ENCODE data around the gene TRABD.

The TRABD gene

GRCh38 chr22:50217543-50218152 lies 31.9 kb downstream of the TRABD start:
- no peak for DNase-seq (ENCODE audit: low read depth in 2 of 3, low spot score in 2 of 3)

- no peak for DNase-seq (ENCODE audit: low read depth in 2 of 3, low spot score in 2 of 3)
Observed at GRCh38 chr22:50218153-50218995, 32.7 kb downstream of the TRABD start.

- no peak for DNase-seq (ENCODE audit: low read depth in 2 of 3, low spot score in 2 of 3)
Observed at GRCh38 chr22:50218996-50219727, 33.4 kb downstream of the TRABD start.

- DNase-seq (ENCODE audit: low read depth in 2 of 3, low spot score in 2 of 3), result no peak
Observed at GRCh38 chr22:50219800-50220602, 34.3 kb downstream of the TRABD start.

GRCh38 chr22:50220603-50221409 lies 35.1 kb downstream of the TRABD start:
- DNase-seq (ENCODE audit: low read depth in 2 of 3, low spot score in 2 of 3), result no peak

- DNase-seq (ENCODE audit: low read depth in 2 of 3, low spot score in 2 of 3), result no peak
Observed at GRCh38 chr22:50221410-50222300, 35.9 kb downstream of the TRABD start.

- DNase-seq (ENCODE audit: low read depth in 2 of 3, low spot score in 2 of 3), result no peak
Observed at GRCh38 chr22:50222508-50222907, 36.8 kb downstream of the TRABD start.

GRCh38 chr22:50224071-50224470 lies 38.4 kb downstream of the TRABD start:
- DNase-seq (ENCODE audit: low read depth in 2 of 3, low spot score in 2 of 3), result no peak

GRCh38 chr22:50225200-50225969 lies 39.7 kb downstream of the TRABD start:
- DNase-seq (ENCODE audit: low read depth in 2 of 3, low spot score in 2 of 3), result no peak

- DNase-seq (ENCODE audit: low read depth in 2 of 3, low spot score in 2 of 3), result no peak
Observed at GRCh38 chr22:50226063-50226874, 40.6 kb downstream of the TRABD start.

GRCh38 chr22:50226875-50227165 lies 41.1 kb downstream of the TRABD start:
- no peak for DNase-seq (ENCODE audit: low read depth in 2 of 3, low spot score in 2 of 3)

- no peak for DNase-seq (ENCODE audit: low read depth in 2 of 3, low spot score in 2 of 3)
Observed at GRCh38 chr22:50227579-50228215, 42.0 kb downstream of the TRABD start.

GRCh38 chr22:50228366-50228765 lies 42.7 kb downstream of the TRABD start:
- DNase-seq (ENCODE audit: low read depth in 2 of 3, low spot score in 2 of 3), result no peak

- DNase-seq (ENCODE audit: low read depth in 2 of 3, low spot score in 2 of 3), result no peak
Observed at GRCh38 chr22:50229370-50229769, 43.7 kb downstream of the TRABD start.

- no peak for DNase-seq (ENCODE audit: low read depth in 2 of 3, low spot score in 2 of 3)
Observed at GRCh38 chr22:50232481-50233151, 46.9 kb downstream of the TRABD start.

- DNase-seq (ENCODE audit: low read depth in 2 of 3, low spot score in 2 of 3), result no peak
Observed at GRCh38 chr22:50233223-50233622, 47.5 kb downstream of the TRABD start.
